Midbrain (tissue), 1 donor: Measurements from ENCODE around the gene ZFYVE27.

Experiments used
- DNase-seq: peaks from one replicate; lab custom pipeline; 2025; lab: John Stamatoyannopoulos, UW

The ZFYVE27 gene

DNA sequence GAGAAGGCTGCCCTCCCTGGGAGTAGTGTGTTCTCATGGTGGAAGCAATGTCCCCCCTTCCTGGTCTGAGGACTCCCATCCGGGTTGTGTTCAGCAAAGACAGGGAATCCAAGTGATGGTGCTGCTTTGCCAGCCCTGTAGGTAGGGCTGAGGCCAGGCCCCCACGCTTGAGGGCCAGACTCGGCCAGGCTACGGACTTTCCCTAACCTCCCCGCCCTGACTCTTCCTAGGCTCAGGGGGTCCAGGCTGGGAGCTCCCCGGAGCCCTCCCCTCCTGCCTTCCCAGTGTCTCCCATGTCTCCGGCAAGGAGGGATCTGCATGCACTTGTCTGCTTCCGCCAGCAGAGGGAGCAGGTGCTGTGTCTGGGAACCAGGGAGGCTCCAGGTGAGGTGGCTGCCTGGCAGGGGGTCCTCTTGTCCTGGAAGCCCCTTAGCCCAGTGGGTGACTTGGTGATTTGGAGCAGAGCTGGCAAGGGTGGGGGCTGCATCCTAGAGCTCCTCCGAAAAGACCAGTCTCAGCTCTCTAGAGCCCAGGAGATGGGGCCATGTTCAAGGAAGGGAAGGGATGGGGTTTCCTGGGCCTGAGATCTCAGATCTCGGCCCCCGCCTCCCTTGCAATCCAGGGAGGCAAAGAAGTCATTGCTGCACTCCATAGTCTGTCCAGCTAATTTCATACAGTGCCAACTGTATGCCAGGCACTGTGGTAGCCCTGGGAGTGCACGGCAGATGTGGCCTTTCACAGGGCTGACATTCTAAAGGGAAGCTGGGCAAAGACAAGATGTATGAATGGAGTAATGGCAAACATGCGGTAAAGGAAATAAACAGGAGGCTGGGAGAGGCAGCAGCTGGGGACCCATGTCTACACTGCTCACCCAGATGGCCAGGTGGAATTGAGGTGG is 55.1 kb downstream of the ZFYVE27 start:
- peak; percentile 47 for DNase-seq

DNA sequence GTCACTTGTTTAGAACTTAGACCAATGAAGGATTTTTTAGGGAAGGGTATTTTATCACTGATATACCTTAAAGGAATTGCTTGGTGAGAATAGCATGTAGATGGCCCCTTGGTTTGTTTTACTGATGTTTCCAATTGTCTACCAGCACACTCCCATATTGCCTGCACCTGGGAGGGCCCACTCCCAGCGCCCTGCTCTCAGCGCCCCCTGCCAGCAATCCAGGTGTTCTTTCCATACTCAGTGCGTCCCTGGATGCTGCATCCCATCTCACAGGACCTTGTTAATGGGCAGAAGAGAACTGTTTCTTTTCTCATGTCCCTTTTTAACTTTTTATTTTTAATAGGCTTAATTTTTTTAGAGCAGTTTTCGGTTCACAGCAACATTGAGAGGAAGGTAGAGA is 59.0 kb downstream of the ZFYVE27 start:
- no peak for DNase-seq

DNA sequence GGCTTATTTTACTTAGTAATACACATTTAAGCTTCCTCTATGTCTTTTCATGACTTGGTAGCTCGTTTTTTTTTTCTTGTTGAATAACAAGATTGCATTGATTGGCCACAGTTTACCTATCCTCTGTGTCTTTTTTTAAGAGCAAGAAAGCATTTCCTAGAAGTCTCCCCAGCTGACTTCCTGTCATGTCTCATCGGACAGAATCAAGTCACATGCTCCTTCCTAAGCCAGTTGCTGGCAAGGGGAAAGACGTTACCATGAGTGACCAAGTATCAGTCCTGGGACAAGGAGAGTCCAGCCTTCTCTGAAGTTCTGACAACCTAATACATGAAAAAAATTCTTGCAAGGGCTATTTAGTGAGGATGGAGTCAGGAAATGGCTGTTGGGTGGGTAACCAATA is 59.7 kb downstream of the ZFYVE27 start:
- no peak for DNase-seq

DNA sequence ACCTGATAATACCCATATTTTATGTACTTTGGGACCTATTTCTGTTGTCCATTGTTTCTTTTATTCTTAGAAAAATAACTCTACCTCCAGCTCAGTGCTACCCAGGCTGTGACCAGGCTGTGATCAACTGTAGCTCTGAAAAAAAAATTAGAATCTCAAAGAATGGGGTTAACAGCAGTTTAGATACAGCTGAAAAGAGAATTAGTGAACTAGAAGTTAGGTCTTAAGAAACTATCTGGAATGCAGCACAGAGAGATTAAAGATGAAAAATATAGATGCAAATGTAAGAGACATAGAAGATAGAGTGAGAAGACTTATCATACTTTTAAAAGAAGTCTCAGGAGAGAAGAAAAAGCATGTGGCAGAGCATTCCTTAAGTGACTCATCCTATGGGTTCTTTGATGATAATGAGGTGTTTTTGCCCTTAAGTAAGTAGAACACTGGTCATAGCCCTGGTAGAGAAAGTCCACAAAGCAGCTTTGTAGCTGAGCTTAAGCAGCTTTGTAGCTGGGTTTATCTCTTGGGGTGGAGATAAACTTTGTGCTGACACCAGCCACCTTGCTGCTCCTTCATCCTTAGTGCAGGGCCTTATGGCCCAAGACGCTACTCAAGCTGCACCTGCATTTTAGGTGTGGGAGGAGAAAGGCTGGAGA is 62.2 kb downstream of the ZFYVE27 start:
- DNase-seq = no peak

DNA sequence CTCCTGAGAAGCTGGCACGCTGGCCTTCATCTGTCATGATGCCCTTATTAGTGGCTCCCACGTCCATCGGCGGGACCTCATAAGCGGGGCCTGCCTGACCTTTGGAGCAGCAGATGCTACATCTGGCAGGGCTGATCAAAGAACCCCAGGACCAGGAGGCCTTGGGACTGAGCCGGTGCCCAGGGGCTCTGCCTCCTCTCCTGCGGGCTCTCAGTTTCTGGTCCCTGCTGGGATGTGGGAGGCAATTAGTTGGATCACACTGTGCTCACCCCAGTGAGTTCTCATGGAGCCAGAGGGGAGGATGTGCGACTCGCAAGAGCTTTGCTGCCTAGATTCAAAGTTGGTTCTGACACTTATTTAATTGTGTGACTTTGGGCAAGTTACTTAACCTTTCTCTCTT is 63.5 kb downstream of the ZFYVE27 start:
- no peak for DNase-seq

DNA sequence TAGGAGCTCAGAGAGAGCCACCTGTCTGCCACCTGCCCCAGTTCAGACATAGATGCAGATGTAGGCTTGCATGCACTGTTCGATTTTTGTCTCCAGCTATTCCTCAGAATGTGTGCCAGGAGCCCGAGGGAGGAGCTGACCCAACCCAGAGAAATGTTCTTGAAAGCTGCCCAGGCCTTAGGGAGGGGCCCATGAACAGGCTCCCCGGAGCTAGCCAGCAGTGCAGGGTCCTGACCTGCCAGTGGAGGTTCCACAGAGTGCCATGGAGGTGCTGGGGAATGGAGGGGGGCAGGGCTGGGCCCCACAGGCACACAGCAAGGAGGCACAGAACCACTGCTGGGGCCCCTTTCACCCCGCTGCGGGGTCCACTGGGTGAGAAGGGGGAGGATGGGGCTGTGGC is 64.5 kb downstream of the ZFYVE27 start:
- no peak for DNase-seq

DNA sequence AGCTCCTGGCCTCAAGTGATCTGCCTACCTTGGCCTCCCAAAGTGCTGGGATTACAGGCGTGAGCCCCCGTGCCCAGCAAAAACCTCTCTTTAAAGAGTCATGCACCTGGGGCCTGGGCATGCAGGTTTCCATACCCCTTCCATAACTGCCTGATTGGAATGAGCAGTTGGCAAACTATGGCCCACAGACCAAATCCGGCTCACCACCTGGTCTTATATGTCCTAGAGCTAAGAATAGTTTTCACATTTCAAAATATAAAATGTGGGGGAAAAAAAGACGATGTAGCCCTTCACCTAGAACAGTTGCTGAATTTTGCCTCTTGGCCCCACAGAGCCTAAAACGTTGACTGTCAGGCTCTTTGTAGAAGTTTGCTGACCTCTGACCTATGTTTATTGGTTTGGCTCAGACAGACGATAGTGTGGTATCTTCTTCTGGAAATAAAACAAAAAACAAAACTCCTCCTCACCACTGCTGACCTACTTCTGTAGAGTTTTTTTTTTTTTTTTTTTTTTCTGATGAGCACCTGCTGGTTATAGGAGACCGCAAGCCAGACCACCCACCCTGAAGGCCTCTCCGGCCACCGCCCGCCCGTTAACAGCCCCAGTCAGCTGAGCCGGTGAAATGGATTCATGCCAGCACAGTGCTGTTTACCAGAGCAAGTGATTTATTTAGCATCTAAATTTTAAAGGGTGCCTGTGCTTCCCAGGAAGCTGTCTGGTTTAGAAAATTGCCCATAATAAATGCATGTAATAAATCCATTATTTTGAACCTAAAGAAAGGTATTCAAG is 68.4 kb downstream of the ZFYVE27 start:
- DNase-seq = no peak

DNA sequence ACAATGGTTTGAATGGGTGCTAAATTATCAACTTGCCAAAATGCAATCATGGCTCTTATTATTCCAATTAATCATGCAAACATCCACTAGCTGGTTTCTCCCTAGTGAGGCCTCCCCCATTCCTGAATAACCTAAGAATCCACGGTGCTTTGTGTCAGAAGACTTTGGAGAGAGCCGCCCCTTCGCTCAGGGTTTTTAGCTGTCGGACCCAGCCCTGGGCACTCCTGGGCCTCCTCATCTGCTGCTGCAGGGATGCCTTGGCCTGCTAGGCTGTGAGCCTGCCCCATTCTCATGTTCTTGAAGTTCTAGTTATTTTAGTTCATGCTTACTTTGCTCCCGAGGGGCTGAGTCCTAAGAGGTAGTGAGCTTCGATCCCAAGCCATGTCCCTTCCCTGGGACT is 69.0 kb downstream of the ZFYVE27 start:
- DNase-seq = no peak

DNA sequence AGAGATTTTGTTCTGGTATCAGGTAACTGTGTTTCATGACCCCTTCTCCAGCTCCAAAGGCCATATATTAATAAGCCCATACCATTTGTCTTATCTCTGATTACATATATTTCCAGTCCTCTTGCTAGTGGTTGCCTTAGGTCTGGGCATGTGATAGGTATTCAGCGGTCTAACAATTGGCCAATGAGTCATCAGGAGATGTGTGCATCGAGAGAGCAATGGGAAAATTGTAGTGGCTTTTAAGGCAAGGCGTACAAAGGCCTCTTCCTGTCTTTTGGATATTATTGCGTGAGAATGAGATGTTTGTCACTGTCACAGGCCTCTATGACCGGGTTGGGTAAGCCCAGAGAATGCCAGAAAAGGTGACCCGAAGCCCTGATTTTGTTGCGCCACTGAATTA is 73.5 kb downstream of the ZFYVE27 start:
- DNase-seq = no peak
